ENCODE measurements around the gene RALY.

Gene RALY

DNA sequence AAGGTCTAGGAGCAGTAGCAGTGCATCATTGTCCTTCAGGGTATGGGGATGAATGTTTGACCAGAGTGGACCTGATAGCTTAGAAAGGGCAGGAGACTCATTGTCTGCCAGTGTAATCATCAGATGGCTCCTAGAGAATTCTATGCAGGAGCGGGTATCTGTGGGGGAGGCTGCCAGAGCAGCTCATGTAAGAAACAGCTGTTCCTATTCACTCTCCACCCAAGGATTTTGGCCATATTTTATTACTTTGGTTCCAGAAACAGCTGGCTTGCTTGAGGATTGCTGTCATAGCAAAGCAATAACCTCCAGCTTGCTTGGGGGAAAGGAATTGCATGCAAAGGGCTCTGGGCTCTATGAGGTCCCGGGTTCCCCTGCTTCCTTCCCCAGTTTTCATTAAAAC is 44.1 kb downstream of the RALY start:
- peak; percentile 53 for DNase-seq (ENCODE audit: extremely low read depth, low read depth)
- TF ChIP-seq, protein P1, sequence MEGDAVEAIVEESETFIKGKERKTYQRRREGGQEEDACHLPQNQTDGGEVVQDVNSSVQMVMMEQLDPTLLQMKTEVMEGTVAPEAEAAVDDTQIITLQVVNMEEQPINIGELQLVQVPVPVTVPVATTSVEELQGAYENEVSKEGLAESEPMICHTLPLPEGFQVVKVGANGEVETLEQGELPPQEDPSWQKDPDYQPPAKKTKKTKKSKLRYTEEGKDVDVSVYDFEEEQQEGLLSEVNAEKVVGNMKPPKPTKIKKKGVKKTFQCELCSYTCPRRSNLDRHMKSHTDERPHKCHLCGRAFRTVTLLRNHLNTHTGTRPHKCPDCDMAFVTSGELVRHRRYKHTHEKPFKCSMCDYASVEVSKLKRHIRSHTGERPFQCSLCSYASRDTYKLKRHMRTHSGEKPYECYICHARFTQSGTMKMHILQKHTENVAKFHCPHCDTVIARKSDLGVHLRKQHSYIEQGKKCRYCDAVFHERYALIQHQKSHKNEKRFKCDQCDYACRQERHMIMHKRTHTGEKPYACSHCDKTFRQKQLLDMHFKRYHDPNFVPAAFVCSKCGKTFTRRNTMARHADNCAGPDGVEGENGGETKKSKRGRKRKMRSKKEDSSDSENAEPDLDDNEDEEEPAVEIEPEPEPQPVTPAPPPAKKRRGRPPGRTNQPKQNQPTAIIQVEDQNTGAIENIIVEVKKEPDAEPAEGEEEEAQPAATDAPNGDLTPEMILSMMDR (IDR thresholded peaks at IDR 0.05; ENCODE audit: low read depth, low read length): no peak

DNA sequence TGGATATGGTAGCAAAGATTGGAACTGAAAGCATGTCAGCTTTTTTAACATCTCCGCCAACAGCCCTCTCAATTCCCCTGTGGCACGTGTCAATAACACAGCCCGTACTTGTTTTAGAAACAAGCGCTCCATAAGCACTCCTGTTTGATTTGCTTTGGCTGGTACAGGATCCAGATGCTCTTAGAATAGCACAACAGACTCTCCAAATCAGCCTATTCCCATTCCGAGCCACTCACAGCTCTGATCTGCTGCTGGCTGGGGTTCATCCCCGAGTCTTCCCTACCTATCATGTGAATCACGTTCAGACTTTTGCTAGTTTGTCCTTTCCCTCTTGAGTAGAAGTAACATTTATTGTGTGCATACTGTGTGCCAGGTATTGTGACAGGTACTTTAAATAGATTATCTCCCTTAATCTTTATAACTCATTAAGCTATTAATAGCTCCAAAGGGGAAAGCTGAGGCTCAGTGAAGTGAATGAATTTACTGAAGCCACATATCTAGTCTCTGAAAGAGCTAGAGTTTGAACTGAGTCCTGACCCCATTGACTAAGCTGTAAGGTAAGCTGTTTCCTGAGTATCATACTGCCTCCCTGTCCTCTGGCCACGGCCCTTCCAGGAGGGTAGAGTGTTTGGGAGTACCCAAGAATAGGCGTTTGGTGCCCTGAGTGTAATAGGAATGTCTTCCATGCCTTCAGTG is 46.7 kb downstream of the RALY start:
- DNase-seq (ENCODE audit: extremely low read depth, low read depth): no peak
- TF ChIP-seq, protein P1 (IDR thresholded peaks at IDR 0.05; ENCODE audit: low read depth, low read length): no peak

DNA sequence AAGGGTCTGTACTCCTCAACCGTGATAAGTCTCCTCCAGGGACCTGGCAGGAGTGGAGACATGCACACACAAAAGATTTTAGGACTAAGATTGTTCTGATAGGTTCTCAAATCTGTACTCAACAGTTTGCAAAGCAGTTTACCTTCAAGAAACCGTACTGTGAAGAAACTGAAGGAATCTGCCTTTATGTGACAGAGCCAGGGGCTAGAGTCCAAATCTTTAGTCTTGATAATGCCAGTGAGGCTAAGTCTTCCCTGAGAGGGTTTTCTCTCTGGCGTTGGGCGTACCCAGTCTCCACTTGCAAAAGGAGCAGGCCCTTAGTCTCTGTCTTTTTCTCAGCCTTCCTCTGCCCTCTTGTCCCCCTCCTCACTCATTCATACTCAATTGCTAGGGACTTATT is 47.5 kb downstream of the RALY start:
- TF ChIP-seq, protein P1 (IDR thresholded peaks at IDR 0.05; ENCODE audit: low read depth, low read length): no peak
- DNase-seq (ENCODE audit: extremely low read depth, low read depth): no peak

- TF ChIP-seq, protein P1 (IDR thresholded peaks at IDR 0.05; ENCODE audit: low read depth, low read length): no peak
- DNase-seq (ENCODE audit: extremely low read depth, low read depth): no peak
These were observed 48.6 kb downstream of the RALY start for GRCh38 chr20:34042262-34042661.

GRCh38 chr20:34043025-34043424 is 49.3 kb downstream of the RALY start:
- no peak for DNase-seq (ENCODE audit: extremely low read depth, low read depth)
- TF ChIP-seq, protein P1 (IDR thresholded peaks at IDR 0.05; ENCODE audit: low read depth, low read length): no peak

DNA sequence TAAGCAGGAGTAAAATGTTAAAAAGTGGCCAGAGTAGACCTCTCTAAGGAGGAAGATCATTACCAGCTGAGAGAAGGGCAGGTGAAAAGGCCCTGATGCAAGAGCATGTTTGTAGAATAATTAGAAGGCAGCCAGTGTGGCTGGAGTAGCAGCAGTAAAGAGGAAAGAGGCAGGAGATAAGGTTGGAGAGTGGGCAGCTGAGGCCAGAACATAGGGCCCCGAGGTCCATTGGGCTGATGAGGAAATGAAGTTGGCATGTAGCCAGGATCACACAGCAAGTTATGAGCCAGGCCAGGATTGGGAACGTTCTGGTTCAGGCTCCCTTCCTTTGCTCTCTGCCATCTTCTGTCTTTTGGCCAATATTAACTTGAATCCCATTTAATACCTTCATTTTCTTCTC is 51.6 kb downstream of the RALY start:
- DNase-seq (ENCODE audit: extremely low read depth, low read depth): no peak

More for the DNA sequence above, 51.6 kb downstream of the RALY start:
- TF ChIP-seq, protein P1 (IDR thresholded peaks at IDR 0.05; ENCODE audit: low read depth, low read length): no peak
